Ishikawa (cell line): Measurements from ENCODE around the gene UNC5C.

ENCODE experiments used
- CEBPB ChIP-seq: IDR thresholded peaks from 2 replicates; pipeline ENCODE4 v1.6.1; 2012
- EGR1 ChIP-seq: IDR thresholded peaks from 2 replicates; pipeline ENCODE4 v1.6.1; 2012
- EP300 ChIP-seq: IDR thresholded peaks from 2 replicates; pipeline ENCODE4 v1.6.1; 2012; ENCODE audit warnings: borderline replicate concordance
- FOXM1 ChIP-seq: IDR thresholded peaks from 2 replicates; pipeline ENCODE4 v1.6.1; 2012; ENCODE audit warnings: low read depth, borderline replicate concordance
- NFIC ChIP-seq: IDR thresholded peaks from 2 replicates; pipeline ENCODE4 v1.6.1; 2012
- RAD21 ChIP-seq: IDR thresholded peaks from 2 replicates; pipeline ENCODE4 v1.6.1; 2012; ENCODE audit warnings: low read depth
- REST ChIP-seq: IDR thresholded peaks from 2 replicates; pipeline ENCODE4 v1.6.1; 2012; ENCODE audit warnings: low read depth, mild to moderate bottlenecking
- TCF12 ChIP-seq: IDR thresholded peaks from 2 replicates; pipeline ENCODE4 v1.6.1; 2012; ENCODE audit warnings: low read depth
- TEAD4 ChIP-seq: IDR thresholded peaks from 2 replicates; pipeline ENCODE4 v1.6.1; 2012
- ZBTB7A ChIP-seq: IDR thresholded peaks from 2 replicates; pipeline ENCODE4 v1.6.1; 2012; ENCODE audit warnings: low read depth

- TF ChIP-seq RAD21 (no peak), TCF12 (no peak), EP300 (no peak), REST (no peak), NFIC (no peak), CEBPB (no peak), EGR1 (no peak), ZBTB7A (no peak), TEAD4 (no peak), FOXM1 (no peak)
Measured at GRCh38 chr4:95387719-95388118, 161.1 kb downstream of the UNC5C start.
